Skin epidermis (tissue), 12 donors: ENCODE data around the gene NGRN.
"Not testable (repeated sequence)": the region's sequence is repeated elsewhere in the genome, so short reads cannot be mapped to it uniquely, and the experiment has no call there.

ENCODE experiments used
- H3K27ac ChIP-seq, 21 experiments: fragments of 200-600 bp; sonication (generic) in 11 of 21; one replicate each; pipeline ENCODE4 v1.5.0; 2020; ENCODE audit warnings: mild to moderate bottlenecking in 3 of 21, inconsistent platforms in 2 of 21, moderate library complexity in 2 of 21
- H3K4me3 ChIP-seq, 7 experiments: fragments of 200-600 bp; sonication (generic) in 2 of 7; one replicate each; pipeline ENCODE4 v1.5.0; 2020; ENCODE audit warnings: inconsistent platforms in 2 of 7, mild to moderate bottlenecking in 2 of 7, moderate library complexity in 1 of 7

Gene NGRN

DNA sequence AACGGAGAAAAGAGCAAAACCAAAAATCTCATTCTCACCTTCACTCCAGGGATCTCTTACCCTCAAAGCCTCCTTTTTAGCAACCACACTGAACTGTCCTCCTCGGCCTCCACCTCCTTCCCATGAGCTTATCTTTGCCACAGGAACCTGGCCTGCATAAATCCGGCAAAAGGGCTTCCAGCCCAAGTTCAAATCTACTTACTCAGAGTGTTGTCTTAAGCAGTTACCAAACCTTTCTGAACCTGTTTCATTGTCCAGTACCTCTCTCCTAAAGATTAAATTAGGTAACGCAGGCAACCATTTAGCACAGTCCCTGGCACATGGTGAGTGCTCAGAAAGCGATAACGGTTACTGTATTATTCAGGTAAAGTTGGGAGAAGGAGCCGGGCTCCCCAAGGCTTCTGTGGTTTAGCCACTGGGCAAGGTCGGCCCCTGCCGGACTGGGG is 32.5 kb upstream of the NGRN start:
- Histone ChIP-seq H3K27ac (peak overlapping the region in 20 of 21 experiments; percentile 76 to 97 (median 91)), H3K4me3 (peak overlapping the region; percentile 54 to 89 (median 76))

DNA sequence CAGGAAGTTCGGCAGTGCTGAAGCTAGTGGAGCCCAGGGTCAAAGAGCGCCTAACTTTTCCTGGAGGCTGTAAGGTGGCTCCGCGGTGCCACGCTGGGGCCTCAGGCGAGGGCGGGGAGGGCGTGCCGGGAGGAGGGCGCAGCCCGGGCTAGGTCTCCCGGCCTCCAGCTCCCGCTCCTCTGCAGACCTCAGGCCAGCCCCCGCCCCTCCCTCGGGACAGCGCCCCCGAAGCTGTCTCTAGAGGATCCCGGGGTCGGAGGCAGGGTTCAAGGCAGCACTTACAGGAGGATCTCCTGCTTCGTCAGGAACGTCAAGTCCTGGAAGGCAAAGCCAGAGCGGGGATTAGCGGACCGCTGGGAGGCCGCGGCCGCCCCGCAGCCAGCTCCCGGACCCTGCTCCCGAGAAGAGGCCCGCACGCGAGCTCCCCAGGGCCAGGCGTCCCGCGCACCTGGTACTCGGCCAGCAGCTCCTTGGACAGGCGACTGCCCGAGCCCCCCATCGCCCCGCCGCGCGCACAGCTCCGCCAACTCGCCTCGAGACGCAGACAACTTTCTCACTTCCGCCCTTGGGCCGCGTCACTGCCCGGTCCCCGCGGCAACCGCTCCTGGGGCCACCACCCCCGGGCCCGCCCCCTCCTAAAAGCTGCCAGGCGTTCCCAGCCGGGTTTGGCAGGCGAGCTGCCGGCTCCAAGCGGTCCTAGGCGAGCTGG is 31.9 kb upstream of the NGRN start, which contains the start of gene CIB1:
CIB1 (minus strand) TSS at position 555 of the 709 bp plus-strand sequence; CDS start at position 499, 56 bp downstream.
- Histone ChIP-seq H3K27ac (peak within 1 kb of the TSS; percentile 76 to 97 (median 91)), H3K4me3 (peak within 1 kb of the TSS; percentile 54 to 89 (median 76))

DNA sequence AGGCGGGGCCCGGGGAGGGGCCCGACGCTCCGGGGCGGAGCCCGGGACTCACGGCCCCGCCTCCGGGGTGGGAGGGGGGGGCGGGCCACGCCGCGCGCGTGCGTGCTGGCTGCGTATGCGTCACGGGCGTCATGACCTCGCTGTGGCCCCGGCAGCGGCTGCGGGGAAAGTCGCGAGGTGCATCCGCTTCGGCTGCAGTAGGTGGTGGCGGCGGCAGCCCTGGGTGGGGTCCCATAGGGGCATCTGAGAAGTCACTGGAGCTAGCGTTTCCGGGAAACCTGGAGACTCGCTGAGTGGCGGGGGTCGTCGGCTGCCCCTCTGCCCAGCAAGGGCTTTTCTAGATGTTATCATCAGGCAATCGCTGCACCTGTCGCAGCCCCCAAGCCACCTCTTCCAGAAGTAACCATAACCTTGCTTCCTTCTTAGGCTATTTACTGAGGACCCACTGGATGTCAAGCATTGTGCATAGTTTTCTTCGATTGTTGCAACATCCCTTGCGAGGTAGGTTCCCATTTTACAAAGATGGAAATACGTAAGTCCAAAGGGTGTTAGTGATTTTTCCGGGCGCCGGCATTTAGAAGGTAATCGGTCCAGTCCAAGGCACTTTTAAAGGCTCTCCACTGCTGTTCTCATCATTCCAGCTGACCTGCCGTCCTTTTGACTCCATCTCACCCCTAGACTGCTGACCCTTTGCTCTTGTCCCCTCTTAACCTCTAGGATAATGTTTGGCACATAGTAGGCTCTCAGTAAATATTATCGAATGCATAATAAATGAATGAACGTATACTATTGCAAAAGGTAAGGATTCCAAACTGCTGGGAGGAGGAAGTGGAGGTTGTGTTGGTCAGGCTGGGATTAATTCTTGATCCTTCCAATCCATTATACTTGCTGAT is 31.1 kb upstream of the NGRN start, which contains the start of gene GDPGP1:
GDPGP1 (plus strand) TSS at position 114 of the 893 bp plus-strand sequence. CDS start 6,700 bp downstream, outside the sequence.
- Histone ChIP-seq H3K27ac (peak within 1 kb of the TSS; percentile 76 to 97 (median 91)), H3K4me3 (peak within 1 kb of the TSS; percentile 54 to 89 (median 76))

DNA sequence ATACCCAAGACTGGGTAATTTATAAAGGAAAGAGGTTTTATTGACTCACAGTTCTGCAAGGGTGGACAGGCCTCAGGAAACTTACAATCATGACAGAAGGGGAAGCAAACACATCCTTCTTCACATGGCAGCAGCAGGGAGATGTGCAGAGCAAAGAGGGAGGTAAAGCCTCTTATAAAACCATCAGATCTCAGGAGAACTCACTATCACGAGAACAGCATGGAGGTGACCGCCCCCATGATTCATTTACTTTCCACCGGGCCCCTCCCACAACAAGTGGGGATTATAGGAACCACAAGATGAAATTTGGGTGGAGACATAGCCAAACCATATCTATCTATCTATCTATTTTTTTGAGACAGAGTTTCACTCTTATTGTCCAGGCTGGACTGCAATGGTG is 26.1 kb upstream of the NGRN start:
- H3K4me3 ChIP-seq = no peak overlapping the region

DNA sequence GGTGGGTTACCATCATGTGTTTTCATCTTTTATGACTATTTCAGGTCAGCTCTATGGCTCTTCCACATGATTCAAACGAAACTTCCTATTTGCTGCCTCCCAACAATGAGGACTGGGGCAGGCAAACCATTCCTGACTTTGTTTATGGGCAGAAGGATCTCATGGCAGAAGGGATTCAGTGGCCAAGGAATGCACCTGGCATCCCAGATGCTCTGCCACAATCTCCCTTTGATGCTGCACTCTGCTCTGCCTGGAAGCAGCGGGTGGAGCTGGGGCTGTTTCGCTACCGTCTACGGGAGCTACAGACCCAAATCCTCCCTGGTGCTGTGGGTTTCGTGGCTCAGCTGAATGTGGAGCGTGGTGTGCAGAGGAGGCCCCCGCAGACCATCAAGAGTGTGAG is 24.6 kb upstream of the NGRN start:
- no peak overlapping the region for H3K4me3 ChIP-seq
- no peak overlapping the region for H3K27ac ChIP-seq

More for the DNA sequence above, 26.1 kb upstream of the NGRN start:
- H3K27ac ChIP-seq = no peak overlapping the region

DNA sequence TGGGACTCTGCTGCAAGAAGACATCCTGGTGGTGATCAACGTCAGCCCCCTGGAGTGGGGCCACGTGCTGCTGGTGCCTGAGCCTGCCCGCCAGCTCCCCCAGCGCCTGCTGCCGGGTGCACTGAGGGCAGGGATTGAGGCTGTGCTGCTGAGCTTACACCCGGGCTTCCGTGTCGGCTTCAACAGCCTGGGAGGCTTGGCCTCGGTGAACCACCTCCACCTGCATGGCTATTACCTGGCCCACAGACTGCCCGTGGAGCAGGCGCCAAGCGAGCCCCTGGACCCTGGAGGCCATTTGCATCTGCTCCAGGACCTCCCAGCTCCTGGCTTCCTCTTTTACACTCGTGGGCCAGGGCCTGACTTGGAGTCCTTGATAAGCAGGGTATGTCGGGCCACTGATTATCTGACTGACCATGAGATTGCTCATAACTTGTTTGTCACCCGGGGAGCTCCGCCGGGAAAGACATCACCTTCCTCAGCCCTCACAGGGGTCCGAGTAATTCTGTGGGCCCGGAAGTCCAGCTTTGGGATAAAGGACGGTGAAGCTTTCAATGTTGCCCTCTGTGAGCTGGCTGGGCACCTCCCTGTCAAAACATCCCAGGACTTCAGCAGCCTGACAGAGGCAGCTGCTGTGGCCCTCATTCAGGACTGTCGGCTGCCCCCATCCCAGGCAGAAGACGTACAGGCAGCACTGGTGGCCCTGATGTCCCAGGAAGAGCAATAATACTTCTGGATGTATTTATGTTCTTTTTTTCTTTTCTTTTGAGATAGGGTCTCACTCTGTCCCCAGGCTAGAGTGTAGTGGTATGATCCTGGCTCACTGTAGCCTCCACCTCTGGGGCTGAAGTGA is 23.9 kb upstream of the NGRN start:
- no peak overlapping the region for H3K4me3 ChIP-seq

DNA sequence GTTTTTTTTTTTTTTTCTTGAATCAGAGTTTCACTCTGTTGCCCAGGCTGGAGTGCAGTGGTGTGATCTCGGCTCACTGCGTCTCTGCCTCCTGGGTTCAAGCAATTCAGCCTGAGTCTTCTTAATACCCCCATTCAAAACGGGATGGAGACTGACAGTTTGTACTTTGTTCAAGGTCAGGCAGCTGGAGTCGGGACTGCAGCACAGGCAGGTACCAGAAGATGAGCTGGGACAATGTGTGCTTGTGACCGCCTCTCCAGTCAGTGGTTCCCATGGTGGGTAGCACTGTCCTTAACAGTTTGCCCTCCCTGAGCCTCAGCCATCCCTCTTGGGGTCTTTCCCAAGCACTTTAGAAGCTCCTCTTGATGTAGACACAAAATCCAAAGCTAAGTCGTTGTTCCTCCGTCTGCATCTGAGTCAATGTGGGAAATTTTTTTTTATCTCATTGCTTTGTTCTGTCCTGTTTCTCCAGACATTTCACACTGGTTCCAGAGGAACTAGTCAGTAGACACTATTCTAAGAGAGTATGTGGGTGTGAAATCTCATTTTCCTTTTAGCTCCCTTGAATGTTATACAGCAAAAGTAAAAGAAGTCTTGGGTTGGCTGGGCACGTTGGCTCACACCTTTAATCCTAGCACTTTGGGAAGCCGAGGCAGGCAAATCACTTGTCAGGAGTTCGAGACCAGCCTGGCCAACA is 21.4 kb upstream of the NGRN start:
- H3K4me3 ChIP-seq = no peak overlapping the region
- no peak overlapping the region for H3K27ac ChIP-seq

More for the DNA sequence above, 23.9 kb upstream of the NGRN start:
- H3K27ac ChIP-seq = no peak overlapping the region

DNA sequence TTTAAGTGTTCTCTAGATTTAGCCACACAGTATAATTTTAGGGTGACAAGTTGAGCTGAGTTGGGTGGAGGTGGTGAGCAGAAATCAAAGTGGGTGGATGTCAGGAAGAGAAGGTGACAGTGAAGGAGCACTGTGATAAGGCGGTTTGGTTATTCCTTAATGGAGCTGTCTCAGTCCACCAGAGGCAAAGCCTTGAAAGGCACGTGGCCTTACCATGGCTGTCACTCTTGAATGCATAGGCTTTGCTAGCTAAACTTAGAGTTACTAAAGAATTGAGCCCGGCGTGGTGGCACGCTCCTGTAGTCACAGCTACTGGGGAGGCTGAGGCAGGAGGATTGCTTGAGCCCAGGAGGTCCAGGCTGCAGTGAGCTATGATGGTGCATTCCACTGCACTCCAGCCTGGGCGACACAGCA is 16.7 kb upstream of the NGRN start:
- no peak overlapping the region for H3K27ac ChIP-seq
- H3K4me3 ChIP-seq = peak overlapping the region in 3 of 7 experiments; percentile 32 to 43 (median 40)

DNA sequence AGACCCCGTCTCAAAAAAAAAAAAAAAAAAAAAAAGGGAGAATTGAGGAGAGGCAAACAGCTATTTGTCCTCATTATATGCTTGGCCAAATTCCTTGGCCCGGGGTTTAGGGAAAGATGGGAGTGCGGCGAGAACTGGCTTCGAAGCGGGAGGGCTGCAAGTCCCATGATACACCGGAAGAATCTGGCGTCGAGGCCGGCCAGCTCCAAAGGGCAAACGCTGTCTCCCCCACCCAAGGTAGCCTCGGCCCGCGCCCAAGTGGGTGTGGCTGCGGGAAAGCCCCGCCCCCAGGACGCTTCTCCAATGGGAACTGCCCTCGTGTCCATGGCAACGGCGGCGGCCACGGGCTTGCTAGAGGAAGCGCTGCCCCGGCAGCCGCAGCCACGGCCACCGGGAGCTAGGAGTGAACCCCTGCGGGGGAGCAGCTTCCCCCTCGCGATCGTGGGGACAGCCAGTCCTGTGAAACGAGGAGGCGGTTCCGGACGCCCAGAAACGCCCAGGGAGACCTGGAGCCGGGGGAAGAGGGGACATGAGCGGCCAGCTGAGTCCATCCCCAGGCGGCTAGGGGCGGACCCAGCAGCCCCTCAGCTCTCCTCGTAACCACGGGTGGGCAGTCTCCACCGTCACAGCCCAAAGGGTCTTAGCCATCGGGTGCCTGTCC is 16.1 kb upstream of the NGRN start, which contains the start of gene TTLL13:
TTLL13 (plus strand) TSS at position 354 of the 661 bp plus-strand sequence. CDS start 1,075 bp downstream, outside the sequence.
- peak within 1 kb of the TSS in 5 of 21 experiments; percentile 11 to 42 (median 18) for H3K27ac ChIP-seq
- H3K4me3 ChIP-seq = peak within 1 kb of the TSS; percentile 26 to 50 (median 43)

DNA sequence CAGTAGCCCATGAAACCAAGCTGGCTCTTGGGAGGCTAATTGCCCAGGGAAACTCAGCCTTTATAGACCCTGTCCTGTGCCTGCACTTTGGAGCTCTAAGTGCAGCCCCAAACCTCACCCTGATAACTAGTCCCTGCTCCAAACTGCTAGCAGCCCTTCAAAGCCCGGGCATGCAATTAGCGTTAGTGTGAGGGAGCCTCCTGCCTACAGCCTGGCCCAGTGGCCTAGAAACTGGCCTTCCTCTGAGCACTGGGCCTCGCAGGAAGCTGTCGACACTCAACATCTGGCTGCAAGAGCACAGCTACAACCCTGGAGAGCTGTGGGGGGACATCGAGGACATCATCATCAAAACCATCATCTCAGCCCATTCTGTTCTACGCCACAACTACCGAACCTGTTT is 7.7 kb upstream of the NGRN start:
- Histone ChIP-seq H3K27ac (no peak overlapping the region), H3K4me3 (no peak overlapping the region)

DNA sequence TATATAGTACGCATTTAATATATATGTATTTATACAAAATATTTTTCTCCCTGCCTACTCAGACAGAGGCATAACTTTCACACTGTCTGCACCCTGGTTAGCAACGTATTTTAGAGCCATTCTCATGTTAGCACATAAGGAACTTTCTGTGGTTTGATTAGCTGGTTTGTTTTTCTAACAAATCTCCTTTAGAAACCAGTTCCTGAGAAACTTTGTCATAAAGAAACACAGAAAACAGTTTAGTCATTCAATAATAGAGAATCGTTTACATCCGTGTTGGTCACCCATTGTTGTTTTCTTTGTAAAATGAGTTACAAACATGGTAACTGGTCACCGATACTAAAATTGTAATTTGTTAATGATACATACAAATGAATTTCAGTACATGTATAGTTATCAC is 5.9 kb upstream of the NGRN start:
- H3K27ac ChIP-seq = no peak overlapping the region
- H3K4me3 ChIP-seq = no peak overlapping the region

DNA sequence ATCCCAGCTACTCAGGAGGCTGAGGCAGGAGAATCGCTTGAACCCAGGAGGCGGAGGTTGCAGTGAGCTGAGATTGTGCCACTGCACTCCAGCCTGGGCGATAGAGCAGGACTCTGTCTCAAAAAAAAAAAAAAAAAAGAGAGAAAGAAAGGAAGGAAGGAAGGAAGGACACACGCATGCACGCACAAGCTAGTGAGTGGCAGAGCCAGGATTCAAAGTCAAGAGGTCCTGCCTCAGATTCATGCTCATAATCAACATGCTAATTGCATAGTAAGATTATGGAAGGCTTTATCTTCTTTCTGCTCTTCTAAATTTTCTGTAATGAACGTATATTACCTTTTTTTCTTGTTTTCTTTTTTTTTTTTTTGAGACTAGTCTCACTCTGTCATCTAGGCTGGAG is 4.7 kb upstream of the NGRN start:
- H3K4me3 ChIP-seq = not testable (repeated sequence)

DNA sequence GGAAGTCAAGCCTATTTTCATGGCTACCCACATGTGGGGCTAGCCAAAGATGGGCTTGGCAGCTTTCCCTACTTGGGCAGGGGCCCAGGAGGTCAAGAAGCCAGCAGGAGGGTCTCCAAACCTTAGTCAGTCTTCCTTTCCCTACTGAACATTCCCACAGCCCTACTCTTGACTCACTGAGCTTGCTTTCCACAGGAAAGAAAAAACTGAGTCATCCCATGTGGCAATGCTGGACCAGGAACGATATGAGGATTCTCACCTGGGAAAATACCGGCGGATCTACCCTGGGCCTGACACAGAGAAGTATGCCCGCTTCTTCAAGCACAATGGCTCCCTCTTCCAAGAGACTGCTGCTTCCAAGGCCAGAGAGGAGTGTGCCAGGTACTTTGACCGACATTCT is 3.7 kb upstream of the NGRN start:
- H3K27ac ChIP-seq = peak overlapping the region in 10 of 21 experiments; percentile 12 to 77 (median 44)

More for the DNA sequence above, 4.7 kb upstream of the NGRN start:
- H3K27ac ChIP-seq = not testable (repeated sequence)

DNA sequence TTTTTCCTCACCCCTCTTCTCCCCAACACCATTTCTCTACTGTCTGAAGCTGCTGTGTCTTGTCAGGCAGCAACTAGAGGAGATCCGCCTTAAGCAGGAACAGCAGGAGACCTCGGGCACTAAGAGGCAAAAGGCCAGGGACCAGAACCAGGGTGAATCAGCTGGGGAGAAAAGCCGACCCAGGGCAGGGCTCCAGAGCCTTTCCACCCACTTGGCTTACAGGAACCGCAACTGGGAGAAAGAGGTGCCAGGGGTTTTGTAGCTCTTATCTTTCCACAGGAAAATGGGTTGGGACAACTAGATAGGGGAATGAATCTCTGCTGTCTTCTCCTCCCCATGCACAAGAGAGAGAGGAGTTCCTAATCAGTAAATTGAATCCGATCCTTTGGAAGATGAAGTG is 3.0 kb upstream of the NGRN start:
- Histone ChIP-seq H3K27ac (peak overlapping the region in 8 of 21 experiments; percentile 26 to 76 (median 48)), H3K4me3 (no peak overlapping the region)

More for the DNA sequence above, 3.7 kb upstream of the NGRN start:
- no peak overlapping the region for H3K4me3 ChIP-seq

DNA sequence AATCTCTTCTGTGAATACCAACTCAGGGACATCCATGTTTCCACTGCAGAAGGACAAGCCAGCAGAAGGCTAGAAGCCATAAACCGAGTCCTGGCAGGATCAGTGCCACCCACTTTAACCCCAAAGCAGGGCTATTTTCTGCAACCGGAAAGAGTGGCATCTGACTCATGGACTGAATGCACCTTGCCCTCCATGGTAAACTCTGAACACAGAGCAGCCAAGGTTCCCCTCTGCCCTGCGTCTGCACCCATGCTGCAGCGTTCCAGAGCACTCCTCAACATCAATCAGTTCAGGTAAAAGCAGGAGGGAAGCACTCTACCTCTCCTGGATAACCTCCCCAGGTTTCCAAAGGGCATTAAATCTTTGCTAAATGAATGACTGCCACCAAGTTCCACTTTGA is 801 bp upstream of the NGRN start:
- peak overlapping the region; percentile 52 to 86 (median 65) for H3K4me3 ChIP-seq
- peak overlapping the region in 20 of 21 experiments; percentile 79 to 97 (median 93) for H3K27ac ChIP-seq

DNA sequence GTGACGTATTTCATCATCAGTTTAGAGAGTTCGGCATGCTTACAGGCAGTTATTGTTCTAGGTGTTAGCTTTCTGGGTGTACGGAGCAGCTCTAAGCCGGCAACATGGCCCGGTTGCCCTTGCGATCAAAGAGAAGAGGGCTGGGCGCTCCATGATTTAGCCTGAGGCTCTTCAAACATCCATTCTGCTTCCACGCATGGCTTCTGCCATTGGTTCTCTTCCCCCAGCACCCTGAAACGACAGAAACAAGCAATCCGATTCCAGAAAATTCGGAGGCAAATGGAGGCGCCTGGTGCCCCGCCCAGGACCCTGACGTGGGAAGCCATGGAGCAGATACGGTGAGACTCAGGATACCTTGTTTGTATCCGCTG is 574 bp downstream of the NGRN start:
- peak overlapping the region; percentile 52 to 86 (median 65) for H3K4me3 ChIP-seq
- H3K27ac ChIP-seq = peak overlapping the region; percentile 76 to 97 (median 92)

DNA sequence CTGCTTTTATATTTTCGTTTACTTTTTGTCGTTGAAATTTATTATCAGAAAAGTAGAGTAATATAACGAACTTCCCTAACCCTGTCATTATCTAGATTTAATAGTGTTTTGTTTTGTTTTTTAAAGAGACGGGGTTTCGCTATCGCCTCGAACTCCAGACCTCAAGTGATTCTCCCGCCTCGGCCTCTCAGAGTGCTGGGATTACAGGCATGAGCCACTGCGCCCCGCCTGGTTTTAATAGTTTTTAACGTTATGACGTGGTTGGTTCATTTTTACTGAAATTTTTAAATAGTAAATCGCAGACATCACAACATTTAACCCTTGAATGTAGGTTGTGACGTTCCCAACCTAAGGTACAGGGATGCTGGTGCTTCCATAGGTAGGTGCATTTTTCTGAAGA is 1.0 kb downstream of the NGRN start:
- Histone ChIP-seq H3K4me3 (peak overlapping the region; percentile 52 to 86 (median 65)), H3K27ac (peak overlapping the region in 19 of 21 experiments; percentile 79 to 97 (median 94))

DNA sequence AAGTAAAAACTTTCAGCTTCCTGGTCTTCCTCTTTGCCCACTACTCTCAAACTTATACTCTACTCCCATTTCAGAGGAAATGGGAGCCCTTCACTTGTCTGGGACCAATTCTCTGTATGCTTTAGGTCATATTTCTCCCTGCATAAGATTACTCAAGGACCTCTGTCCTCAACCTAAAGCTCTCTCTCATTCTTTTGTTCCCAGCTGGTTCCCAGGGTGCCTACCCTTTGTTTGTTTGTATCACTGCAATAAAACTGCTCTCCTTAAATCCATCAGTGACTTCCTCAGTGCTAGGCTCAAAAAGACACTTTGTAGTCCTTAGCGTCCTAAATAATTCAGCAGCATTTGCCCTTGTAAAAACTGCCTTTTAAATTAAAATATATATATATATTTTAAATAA is 2.9 kb downstream of the NGRN start:
- no peak overlapping the region for H3K4me3 ChIP-seq
- H3K27ac ChIP-seq = no peak overlapping the region
